PC-9 (cell line): ENCODE measurements around the gene TOMM20. TPM values are rescaled to one million over a fixed set of nuclear protein-coding genes. Genes with fewer than 3 reads are reported as not detected.

Experiments
- BruUV-seq: library from RNA; stranded (reverse); fragments of 400-500 nt; replicated peaks from 2 replicates; lab custom pipeline; 2021; lab: Mats Ljungman, UMichigan
- CTCF ChIA-PET: fragments of 300-600 bp; sonication (Branson Sonifier 250); formaldehyde crosslinking; loops from one replicate; lab custom pipeline; 2022; ENCODE audit warnings: antibody characterized with exemption; lab: Charles Lee
- POLR2A ChIA-PET: fragments of 300-600 bp; sonication (Branson Sonifier 250); formaldehyde crosslinking; loops from one replicate; lab custom pipeline; 2022; ENCODE audit warnings: antibody characterized with exemption; ENCODE audit not compliant: unreplicated experiment; lab: Charles Lee
- DNase-seq, 2 experiments: peaks; one replicate each; pipeline versions ENCODE4 v3.0.0 to v3.0.0-alpha.2; 2015 to 2022; ENCODE audit warnings: mixed read lengths in 1 of 2
- H2AFZ ChIP-seq: fragments of 200-600 bp; sonication (generic); 2 replicates; pipeline ENCODE4 v1.8.1; 2017; ENCODE audit warnings: antibody characterized with exemption
- H3F3A ChIP-seq: fragments of 200-600 bp; sonication (generic); 2 replicates; pipeline ENCODE4 v1.8.1; 2017; ENCODE audit warnings: antibody characterized with exemption, mild to moderate bottlenecking, low read depth; ENCODE audit not compliant: insufficient read depth
- H3K27ac ChIP-seq: fragments of 200-600 bp; sonication (generic); 2 replicates; pipeline ENCODE4 v1.6.1; 2016; ENCODE audit warnings: mixed run types
- H3K27me3 ChIP-seq: fragments of 200-600 bp; sonication (generic); 2 replicates; pipeline ENCODE4 v1.6.1; 2016; ENCODE audit warnings: low read depth, mixed run types; ENCODE audit not compliant: insufficient read depth
- H3K36me3 ChIP-seq: fragments of 200-600 bp; sonication (generic); 2 replicates; pipeline ENCODE4 v1.6.1; 2016; ENCODE audit warnings: low read depth, mixed run types
- H3K4me1 ChIP-seq: fragments of 200-600 bp; sonication (generic); replicated peaks from 2 replicates; pipeline ENCODE4 v1.6.1; 2016; ENCODE audit warnings: mixed run types; ENCODE audit not compliant: insufficient read depth
- H3K4me2 ChIP-seq: fragments of 200-600 bp; sonication (generic); 2 replicates; pipeline ENCODE4 v1.6.1; 2017; ENCODE audit warnings: mixed run types
- H3K4me3 ChIP-seq: fragments of 200-600 bp; sonication (generic); 2 replicates; pipeline ENCODE4 v1.6.1; 2016; ENCODE audit warnings: mixed run types
- H3K79me2 ChIP-seq: fragments of 200-600 bp; sonication (generic); 2 replicates; pipeline ENCODE4 v1.6.1; 2017; ENCODE audit warnings: low read depth, mixed run types
- H3K9me2 ChIP-seq: fragments of 200-600 bp; sonication (generic); 2 replicates; pipeline ENCODE4 v1.8.1; 2017; ENCODE audit warnings: mild to moderate bottlenecking; ENCODE audit not compliant: insufficient read depth
- H3K9me3 ChIP-seq: fragments of 200-600 bp; sonication (generic); 2 replicates; pipeline ENCODE4 v1.8.1; 2016; ENCODE audit warnings: low read depth; ENCODE audit not compliant: insufficient read depth
- H4K20me1 ChIP-seq: fragments of 200-600 bp; sonication (generic); 2 replicates; pipeline ENCODE4 v1.8.1; 2017; ENCODE audit not compliant: insufficient read depth
- EZH2 ChIP-seq: fragments of 200-600 bp; sonication (generic); IDR thresholded peaks from 2 replicates; pipeline ENCODE4 v1.8.0; 2017; ENCODE audit warnings: antibody characterized with exemption, low read depth
- intact Hi-C: fragments of 100-400 bp; cut with micrococcal nuclease; formaldehyde crosslinking; loops from one replicate; pipeline ENCODE4 v1.10.0; 2022; ENCODE audit not compliant: unreplicated experiment
- total RNA-seq: library from RNA; stranded (reverse); gene quantifications from 2 replicates; pipeline ENCODE4 v1.2.3, GENCODE V29; 2021
- TF ChIP-seq, protein P1 (sequence below): fragments of 200-600 bp; sonication (generic); conservative IDR thresholded peaks from 2 replicates; pipeline ENCODE4 v1.6.1; 2017; ENCODE audit warnings: mixed run types, antibody characterized with exemption, mild to moderate bottlenecking, moderate library complexity

Gene TOMM20
- total RNA-seq, 1 experiment from 2014 or later = 165 TPM

DNA sequence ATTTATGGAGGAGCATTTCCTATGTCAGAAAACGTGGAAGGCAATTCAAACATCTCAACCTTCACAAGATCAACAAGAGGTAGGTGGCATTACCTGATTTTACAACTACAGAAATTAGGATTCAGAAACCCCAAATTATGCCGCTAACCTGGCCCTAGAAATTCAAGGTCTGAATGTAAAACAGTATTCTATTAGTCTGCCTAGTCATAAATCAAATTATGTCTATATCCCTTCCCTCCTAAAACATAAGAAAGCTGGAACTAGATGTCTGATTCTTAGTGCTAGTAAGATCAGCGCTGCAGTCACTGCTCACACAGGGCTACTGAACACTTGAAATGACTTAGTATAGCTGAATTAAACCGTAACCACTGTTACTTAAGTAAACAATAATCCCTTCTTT is 1.4 kb downstream of the TOMM20 start:
- peaks cover 56% of the 10 kb centered on the region for H4K20me1 ChIP-seq
- peaks cover 64% of the 10 kb centered on the region for H3K79me2 ChIP-seq
- DNase-seq = no peak
- TF ChIP-seq, protein P1, sequence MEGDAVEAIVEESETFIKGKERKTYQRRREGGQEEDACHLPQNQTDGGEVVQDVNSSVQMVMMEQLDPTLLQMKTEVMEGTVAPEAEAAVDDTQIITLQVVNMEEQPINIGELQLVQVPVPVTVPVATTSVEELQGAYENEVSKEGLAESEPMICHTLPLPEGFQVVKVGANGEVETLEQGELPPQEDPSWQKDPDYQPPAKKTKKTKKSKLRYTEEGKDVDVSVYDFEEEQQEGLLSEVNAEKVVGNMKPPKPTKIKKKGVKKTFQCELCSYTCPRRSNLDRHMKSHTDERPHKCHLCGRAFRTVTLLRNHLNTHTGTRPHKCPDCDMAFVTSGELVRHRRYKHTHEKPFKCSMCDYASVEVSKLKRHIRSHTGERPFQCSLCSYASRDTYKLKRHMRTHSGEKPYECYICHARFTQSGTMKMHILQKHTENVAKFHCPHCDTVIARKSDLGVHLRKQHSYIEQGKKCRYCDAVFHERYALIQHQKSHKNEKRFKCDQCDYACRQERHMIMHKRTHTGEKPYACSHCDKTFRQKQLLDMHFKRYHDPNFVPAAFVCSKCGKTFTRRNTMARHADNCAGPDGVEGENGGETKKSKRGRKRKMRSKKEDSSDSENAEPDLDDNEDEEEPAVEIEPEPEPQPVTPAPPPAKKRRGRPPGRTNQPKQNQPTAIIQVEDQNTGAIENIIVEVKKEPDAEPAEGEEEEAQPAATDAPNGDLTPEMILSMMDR = no peak
- TF ChIP-seq EZH2 = no peak
- CTCF ChIA-PET = no interaction called here
- H3K27me3 ChIP-seq = no peaks in the 10 kb centered on the region
- H3K27ac ChIP-seq = peak overlapping the region; percentile 74
- peak overlapping the region; percentile 81 for H3K4me2 ChIP-seq
- peaks cover 48% of the 10 kb centered on the region for H3K4me1 ChIP-seq
- intact Hi-C loops = loop anchor here (10.0 kb wide), 1 partner anchor 198 kb away; the partner anchor contains the start of genes ARID4B and GGPS1
- H3K9me2 ChIP-seq = no peaks in the 10 kb centered on the region
- BruUV-seq = no TSS peak
- peaks cover 24% of the 10 kb centered on the region for H3K36me3 ChIP-seq
- H3K9me3 ChIP-seq = no peaks in the 10 kb centered on the region
- POLR2A ChIA-PET = interaction anchor here (0.6 to 0.7 kb wide), 2 partner anchors 34 to 740 kb away, joined by 3 read pairs; partner anchors contain the start of gene RBM34
- peaks cover 45% of the 10 kb centered on the region for H3F3A ChIP-seq
- no peak overlapping the region for H2AFZ ChIP-seq
- peak overlapping the region; percentile 90 for H3K4me3 ChIP-seq

DNA sequence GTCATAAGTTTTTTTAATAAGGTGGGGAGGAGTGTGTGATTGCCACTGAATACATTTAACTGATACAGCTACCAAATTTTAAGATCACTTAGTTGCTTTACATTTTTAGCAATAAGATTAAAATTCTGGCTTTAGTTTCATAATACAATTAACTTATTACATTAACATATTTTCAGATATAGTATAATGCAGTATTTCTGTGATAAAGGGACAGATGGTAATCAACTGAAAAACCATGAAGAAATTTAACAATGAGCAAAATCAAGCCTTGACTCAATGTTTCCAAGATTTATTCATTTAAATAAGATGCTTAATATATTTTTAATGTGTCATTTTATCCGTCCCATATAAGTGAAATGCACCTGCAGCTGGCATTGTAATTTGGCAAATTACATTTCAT is 4.0 kb downstream of the TOMM20 start:
- Histone ChIP-seq H3K27me3 (no peaks in the 10 kb centered on the region), H3K4me1 (peaks cover 42% of the 10 kb centered on the region), H3K4me2 (peak overlapping the region; percentile 16; the same call in 1 of the 2 replicates), H3F3A (peaks cover 29% of the 10 kb centered on the region), H3K79me2 (peaks cover 90% of the 10 kb centered on the region), H3K4me3 (no peak overlapping the region), H4K20me1 (peaks cover 79% of the 10 kb centered on the region), H3K27ac (no peak overlapping the region), H3K36me3 (peaks cover 46% of the 10 kb centered on the region), H3K9me3 (no peaks in the 10 kb centered on the region), H2AFZ (no peak overlapping the region), H3K9me2 (no peaks in the 10 kb centered on the region)
- no peak for DNase-seq
- TF ChIP-seq, protein P1 = no peak
- TF ChIP-seq EZH2 = no peak
- CTCF ChIA-PET = interaction anchor here (0.7 kb wide), 1 partner anchor 602 kb away, joined by 7 read pairs; no protein-coding TSS in a partner anchor
- POLR2A ChIA-PET = interaction anchor here (0.7 kb wide), 1 partner anchor 939 kb away, joined by 5 read pairs; no protein-coding TSS in a partner anchor
- intact Hi-C loops = loop anchor here (10.0 kb wide), 1 partner anchor 200 kb away; the partner anchor contains the start of genes ARID4B and GGPS1
- BruUV-seq = no TSS peak

DNA sequence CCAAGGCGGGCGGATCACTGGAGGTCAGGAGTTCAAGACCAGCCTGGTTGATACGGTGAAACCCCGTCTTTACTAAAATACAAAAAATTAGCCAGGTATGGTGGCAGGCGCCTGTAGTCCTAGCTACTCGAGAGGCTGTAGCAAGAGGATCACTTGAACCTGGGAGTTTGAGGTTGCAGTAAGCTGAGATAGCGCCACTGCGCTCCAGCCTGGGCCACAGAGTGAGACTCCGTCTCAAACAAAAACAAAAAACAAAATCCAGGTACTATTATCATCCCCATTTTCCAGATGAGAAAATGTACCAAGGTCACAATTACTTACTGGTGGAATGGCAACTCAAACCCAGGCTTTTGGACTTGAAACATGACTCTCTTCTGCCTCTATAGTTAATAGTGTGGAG is 4.5 kb downstream of the TOMM20 start:
- DNase-seq = no peak
- CTCF ChIA-PET = no interaction called here
- H3K4me1 ChIP-seq = peaks cover 37% of the 10 kb centered on the region
- peaks cover 95% of the 10 kb centered on the region for H3K79me2 ChIP-seq
- no peaks in the 10 kb centered on the region for H3K9me3 ChIP-seq
- no peaks in the 10 kb centered on the region for H3K9me2 ChIP-seq
- BruUV-seq = no TSS peak
- TF ChIP-seq, protein P1 = no peak
- TF ChIP-seq EZH2 = no peak
- H3K4me2 ChIP-seq = no peak overlapping the region
- no peak overlapping the region for H3K27ac ChIP-seq
- H2AFZ ChIP-seq = no peak overlapping the region
- H3K4me3 ChIP-seq = no peak overlapping the region
- POLR2A ChIA-PET = interaction anchor here (0.7 kb wide), 1 partner anchor 938 kb away, joined by 5 read pairs; no protein-coding TSS in a partner anchor
- no peaks in the 10 kb centered on the region for H3K27me3 ChIP-seq
- H3F3A ChIP-seq = peaks cover 29% of the 10 kb centered on the region
- peaks cover 85% of the 10 kb centered on the region for H4K20me1 ChIP-seq
- H3K36me3 ChIP-seq = peaks cover 51% of the 10 kb centered on the region
- intact Hi-C loops = loop anchor here (10.0 kb wide), 1 partner anchor 201 kb away; the partner anchor contains the start of genes ARID4B and GGPS1
